Measurements from ENCODE around the gene HIVEP3.
"Not testable (repeated sequence)": the region's sequence is repeated elsewhere in the genome, so short reads cannot be mapped to it uniquely, and the experiment has no call there.

The HIVEP3 gene

GRCh38 chr1:41918450-41919043, at the start of gene HIVEP3:
Gene HIVEP3 (minus strand): TSS chr1:41918922.
- no peak for DNase-seq

- no peak for DNase-seq
Observed at GRCh38 chr1:41964400-41964799, 45.7 kb upstream of the HIVEP3 start.

- no peak for DNase-seq
Observed at GRCh38 chr1:41963636-41964035, 44.9 kb upstream of the HIVEP3 start.

GRCh38 chr1:41958015-41958673, 39.4 kb upstream of the HIVEP3 start:
- DNase-seq = no peak

GRCh38 chr1:41957568-41957967, 38.8 kb upstream of the HIVEP3 start:
- no peak for DNase-seq

GRCh38 chr1:41955461-41956159, 36.9 kb upstream of the HIVEP3 start:
- DNase-seq = no peak

GRCh38 chr1:41954533-41954944, 35.8 kb upstream of the HIVEP3 start:
- no peak for DNase-seq

- DNase-seq = no peak
Observed at GRCh38 chr1:41953291-41953690, 34.6 kb upstream of the HIVEP3 start.

GRCh38 chr1:41952208-41952607, 33.5 kb upstream of the HIVEP3 start:
- DNase-seq = no peak

- DNase-seq = not testable (repeated sequence)
Observed at GRCh38 chr1:41951492-41951891, 32.8 kb upstream of the HIVEP3 start.

GRCh38 chr1:41950820-41951219, 32.1 kb upstream of the HIVEP3 start:
- DNase-seq = no peak

GRCh38 chr1:41945946-41946345, 27.2 kb upstream of the HIVEP3 start:
- DNase-seq = not testable (repeated sequence)

- no peak for DNase-seq
Observed at GRCh38 chr1:41943717-41944116, 25.0 kb upstream of the HIVEP3 start.

- no peak for DNase-seq
Observed at GRCh38 chr1:41942278-41942677, 23.6 kb upstream of the HIVEP3 start.

- no peak for DNase-seq
Observed at GRCh38 chr1:41941381-41941780, 22.7 kb upstream of the HIVEP3 start.

GRCh38 chr1:41939194-41939593, 20.5 kb upstream of the HIVEP3 start:
- no peak for DNase-seq

- DNase-seq = no peak
Observed at GRCh38 chr1:41936107-41936506, 17.4 kb upstream of the HIVEP3 start.

- no peak for DNase-seq
Observed at GRCh38 chr1:41935226-41935625, 16.5 kb upstream of the HIVEP3 start.

GRCh38 chr1:41933106-41933505, 14.4 kb upstream of the HIVEP3 start:
- DNase-seq = no peak

GRCh38 chr1:41931578-41931977, 12.9 kb upstream of the HIVEP3 start:
- DNase-seq = no peak

- DNase-seq = no peak
Observed at GRCh38 chr1:41927118-41927517, 8.4 kb upstream of the HIVEP3 start.

GRCh38 chr1:41925712-41926111, 7.0 kb upstream of the HIVEP3 start:
- no peak for DNase-seq

GRCh38 chr1:41924911-41925310, 6.2 kb upstream of the HIVEP3 start:
- no peak for DNase-seq

GRCh38 chr1:41921271-41921670, 2.5 kb upstream of the HIVEP3 start:
- not testable (repeated sequence) for DNase-seq

Data from SIG-M5 (cell line).